Right lobe of liver (tissue), 4 donors: Measurements from ENCODE around the gene CCNQ.

Experiments
- CTCF ChIP-seq, 4 donors: fragments of 200-600 bp in 3 of 4; fragments of 450-650 bp in 1 of 4; IDR thresholded peaks; one replicate each; pipeline versions ENCODE4 v1.5.1 to v1.8.0; 2016 to 2022; ENCODE audit warnings: antibody characterized with exemption in 4 of 4, mild to moderate bottlenecking in 2 of 4
- POLR2A ChIP-seq: fragments of 450-650 bp; IDR thresholded peaks from one replicate; pipeline ENCODE4 v1.6.1; 2017; ENCODE audit warnings: antibody characterized with exemption, mild to moderate bottlenecking
- donor health status: DM: no; HTN: no; CAD: no.
- donor health status: DM: no; HTN: no; CAD: no.
- donor health status: DM: no; HTN: yes; CAD: no.

DNA sequence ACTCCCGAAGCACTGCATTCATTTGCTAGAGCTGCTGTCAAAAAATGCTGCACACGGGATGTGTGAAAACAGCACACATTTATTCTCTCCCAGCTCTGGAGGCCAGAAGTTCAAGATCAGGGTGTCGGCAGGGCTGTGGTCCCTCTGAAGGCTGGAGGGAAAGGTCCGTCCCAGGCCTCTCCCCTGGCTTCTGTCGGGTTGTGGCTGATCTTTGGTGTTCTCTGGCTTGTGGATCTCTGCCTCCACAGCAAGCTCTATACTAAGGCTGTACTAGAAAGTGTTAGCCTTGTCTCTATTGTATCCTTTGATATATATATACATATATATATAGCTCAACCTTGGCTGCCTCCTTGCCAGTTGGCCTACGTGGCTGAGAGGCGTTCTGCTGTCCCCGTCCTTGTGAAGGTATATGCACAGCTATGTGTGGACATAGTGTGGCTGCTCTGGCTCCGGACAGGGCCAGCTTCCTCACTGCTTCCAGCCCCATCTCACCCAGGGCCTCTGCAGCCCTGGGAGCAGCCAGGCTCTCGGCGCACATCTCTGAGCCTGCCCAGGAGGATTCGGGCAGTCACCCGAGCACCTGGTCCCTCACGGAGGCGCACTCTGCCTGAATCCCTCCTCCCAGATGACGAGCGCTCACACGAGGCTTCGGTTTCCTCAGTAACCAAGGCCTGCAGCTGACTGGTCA, 33.1 kb upstream of the CCNQ start:
- TF ChIP-seq POLR2A (no peak), CTCF (IDR thresholded peaks at IDR 0.05) (no peak)
